HEK293 (cell line): ENCODE results near the gene IL17RC.

ENCODE experiments used
- CTCF ChIA-PET: fragments of 350-600 bp; formaldehyde crosslinking; extraction: SDS; loops from one replicate; lab custom pipeline; 2021; ENCODE audit warnings: antibody characterized with exemption; lab: Yijun Ruan, JAX
- POLR2A ChIA-PET: fragments of 300-600 bp; formaldehyde crosslinking; extraction: SDS; loops from one replicate; lab custom pipeline; 2020; ENCODE audit warnings: antibody characterized with exemption, inconsistent platforms; lab: Yijun Ruan, JAX
- H3K27ac ChIP-seq: fragments of 200-500 bp; sonication (Bioruptor generic); 2 replicates; pipeline ENCODE4 v1.5.1; 2014; ENCODE audit warnings: low read depth, low read length, control low read depth, inconsistent platforms; ENCODE audit errors: extremely low read depth
- H3K36me3 ChIP-seq, 2 experiments: fragments of 200-500 bp in 1 of 2; sonication (Bioruptor generic) in 1 of 2; 1 replicate in 1 of 2; 2 replicates in 1 of 2; pipeline ENCODE4 v1.5.1; 2014 to 2017; ENCODE audit warnings: inconsistent platforms in 2 of 2, low read length in 2 of 2; ENCODE audit not compliant: control insufficient read depth in 2 of 2, insufficient read depth in 1 of 2
- H3K4me1 ChIP-seq: fragments of 200-500 bp; sonication (Bioruptor generic); 2 replicates; pipeline ENCODE4 v1.5.1; 2014; ENCODE audit warnings: mild to moderate bottlenecking, low read length, inconsistent platforms; ENCODE audit not compliant: control insufficient read depth, insufficient read depth
- H3K4me3 ChIP-seq: 2 replicates; pipeline ENCODE4 v1.5.1; 2011; ENCODE audit warnings: low read depth, mild to moderate bottlenecking, control low read depth, low read length, moderate library complexity
- H3K9me3 ChIP-seq: fragments of 200-500 bp; sonication (Bioruptor generic); 2 replicates; pipeline ENCODE4 v1.5.1; 2014; ENCODE audit warnings: low read depth, low read length, inconsistent platforms; ENCODE audit not compliant: control insufficient read depth, insufficient read depth
- WT1 ChIP-seq: fragments of 450-650 bp; formaldehyde crosslinking; IDR thresholded peaks from 2 replicates; pipeline ENCODE4 v1.5.1; 2016; ENCODE audit warnings: missing biosample characterization, missing genetic modification characterization
- ZNF19 ChIP-seq: fragments of 450-650 bp; formaldehyde crosslinking; IDR thresholded peaks from 2 replicates; pipeline ENCODE4; 2016; ENCODE audit warnings: missing biosample characterization, missing genetic modification characterization, low read depth
- ZNF544 ChIP-seq: fragments of 450-650 bp; formaldehyde crosslinking; IDR thresholded peaks from 2 replicates; pipeline ENCODE4 v1.5.0; 2017; ENCODE audit warnings: missing biosample characterization, missing genetic modification characterization
- ZNF596 ChIP-seq: fragments of 450-650 bp; IDR thresholded peaks from 2 replicates; pipeline ENCODE4 v1.5.0; 2018; ENCODE audit warnings: missing biosample characterization, mild to moderate bottlenecking, missing genetic modification characterization, moderate library complexity
- ZNF621 ChIP-seq: fragments of 450-650 bp; formaldehyde crosslinking; IDR thresholded peaks from 2 replicates; pipeline ENCODE4 v1.5.1; 2017; ENCODE audit warnings: missing biosample characterization, missing genetic modification characterization
- ZNF792 ChIP-seq: fragments of 450-650 bp; formaldehyde crosslinking; IDR thresholded peaks from 2 replicates; pipeline ENCODE4 v1.5.1; 2016; ENCODE audit warnings: missing biosample characterization, missing genetic modification characterization
- ZNF837 ChIP-seq: fragments of 450-650 bp; formaldehyde crosslinking; IDR thresholded peaks from 2 replicates; pipeline ENCODE4 v1.5.1; 2016; ENCODE audit warnings: missing biosample characterization, missing genetic modification characterization
- TF ChIP-seq, protein P1 (sequence below): fragments of 450-650 bp; formaldehyde crosslinking; IDR thresholded peaks from 2 replicates; pipeline ENCODE4 v1.5.1; 2016; ENCODE audit warnings: missing biosample characterization, missing genetic modification characterization
- TF ChIP-seq, protein P2 (sequence below): fragments of 450-650 bp; formaldehyde crosslinking; IDR thresholded peaks from 2 replicates; pipeline ENCODE4 v1.5.1; 2016; ENCODE audit warnings: missing biosample characterization, missing genetic modification characterization
- TF ChIP-seq, protein P3 (sequence below): fragments of 450-650 bp; formaldehyde crosslinking; IDR thresholded peaks from 2 replicates; pipeline ENCODE4 v1.5.1; 2016; ENCODE audit warnings: missing biosample characterization, missing genetic modification characterization
- TF ChIP-seq, protein P4 (sequence below): fragments of 450-650 bp; formaldehyde crosslinking; IDR thresholded peaks from 2 replicates; pipeline ENCODE4 v1.5.1; 2016; ENCODE audit warnings: missing biosample characterization, missing genetic modification characterization

Gene IL17RC

DNA sequence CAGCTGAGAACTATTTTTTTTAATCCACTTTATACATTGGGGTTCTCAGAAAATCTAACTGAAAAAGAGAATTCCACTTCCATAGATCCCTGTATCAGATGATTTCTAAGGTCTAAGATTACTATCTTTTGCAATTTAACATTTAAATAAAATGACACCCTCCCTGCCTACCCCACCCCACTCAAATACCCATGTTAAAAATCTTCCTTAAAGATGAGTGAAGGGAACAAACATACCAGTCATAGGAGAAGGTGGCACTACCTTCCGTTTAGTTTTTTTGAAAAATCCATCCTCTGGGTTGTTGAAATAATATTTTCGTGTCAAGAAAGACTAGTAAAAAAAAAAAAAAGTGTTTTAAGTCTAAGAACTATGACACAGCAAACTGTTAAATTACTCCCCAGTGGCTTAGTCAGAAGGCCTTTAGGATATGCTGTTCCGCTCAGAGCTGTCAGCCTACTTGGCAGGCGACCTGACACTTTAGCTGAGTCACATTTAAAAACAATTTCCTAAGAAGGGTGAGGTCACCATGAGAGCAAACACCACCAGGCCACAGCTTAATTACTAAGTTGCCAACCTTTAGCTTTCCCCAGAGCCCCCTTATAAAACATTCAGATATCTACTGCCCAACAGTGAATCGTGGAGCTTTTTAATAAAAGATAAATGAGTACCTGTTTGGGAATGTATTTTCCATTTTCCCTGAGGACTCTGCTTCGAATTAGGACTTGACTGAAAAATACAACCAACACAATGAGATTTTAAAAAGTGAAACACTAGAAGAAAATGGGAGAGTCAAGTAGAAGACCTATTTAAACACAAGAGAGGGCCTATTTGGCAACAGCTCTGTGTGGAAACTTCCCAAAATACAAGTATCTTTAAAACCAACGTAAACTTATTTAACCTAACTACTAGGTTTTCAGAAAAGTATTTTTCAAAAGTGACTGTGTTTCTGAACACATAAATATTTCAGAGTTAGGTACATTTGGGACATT lies 60.1 kb downstream of the IL17RC start (continued):
- TF ChIP-seq, protein P1, sequence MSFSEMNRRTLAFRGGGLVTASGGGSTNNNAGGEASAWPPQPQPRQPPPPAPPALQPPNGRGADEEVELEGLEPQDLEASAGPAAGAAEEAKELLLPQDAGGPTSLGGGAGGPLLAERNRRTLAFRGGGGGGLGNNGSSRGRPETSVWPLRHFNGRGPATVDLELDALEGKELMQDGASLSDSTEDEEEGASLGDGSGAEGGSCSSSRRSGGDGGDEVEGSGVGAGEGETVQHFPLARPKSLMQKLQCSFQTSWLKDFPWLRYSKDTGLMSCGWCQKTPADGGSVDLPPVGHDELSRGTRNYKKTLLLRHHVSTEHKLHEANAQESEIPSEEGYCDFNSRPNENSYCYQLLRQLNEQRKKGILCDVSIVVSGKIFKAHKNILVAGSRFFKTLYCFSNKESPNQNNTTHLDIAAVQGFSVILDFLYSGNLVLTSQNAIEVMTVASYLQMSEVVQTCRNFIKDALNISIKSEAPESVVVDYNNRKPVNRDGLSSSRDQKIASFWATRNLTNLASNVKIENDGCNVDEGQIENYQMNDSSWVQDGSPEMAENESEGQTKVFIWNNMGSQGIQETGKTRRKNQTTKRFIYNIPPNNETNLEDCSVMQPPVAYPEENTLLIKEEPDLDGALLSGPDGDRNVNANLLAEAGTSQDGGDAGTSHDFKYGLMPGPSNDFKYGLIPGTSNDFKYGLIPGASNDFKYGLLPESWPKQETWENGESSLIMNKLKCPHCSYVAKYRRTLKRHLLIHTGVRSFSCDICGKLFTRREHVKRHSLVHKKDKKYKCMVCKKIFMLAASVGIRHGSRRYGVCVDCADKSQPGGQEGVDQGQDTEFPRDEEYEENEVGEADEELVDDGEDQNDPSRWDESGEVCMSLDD (tag by site-specific recombination), result no peak
- TF ChIP-seq ZNF837 (tag by site-specific recombination), result no peak
- TF ChIP-seq WT1 (tag by site-specific recombination), result peak; percentile 70
- no peak for TF ChIP-seq ZNF621 (tag by site-specific recombination)
- TF ChIP-seq ZNF544, result no peak
- TF ChIP-seq, protein P2, sequence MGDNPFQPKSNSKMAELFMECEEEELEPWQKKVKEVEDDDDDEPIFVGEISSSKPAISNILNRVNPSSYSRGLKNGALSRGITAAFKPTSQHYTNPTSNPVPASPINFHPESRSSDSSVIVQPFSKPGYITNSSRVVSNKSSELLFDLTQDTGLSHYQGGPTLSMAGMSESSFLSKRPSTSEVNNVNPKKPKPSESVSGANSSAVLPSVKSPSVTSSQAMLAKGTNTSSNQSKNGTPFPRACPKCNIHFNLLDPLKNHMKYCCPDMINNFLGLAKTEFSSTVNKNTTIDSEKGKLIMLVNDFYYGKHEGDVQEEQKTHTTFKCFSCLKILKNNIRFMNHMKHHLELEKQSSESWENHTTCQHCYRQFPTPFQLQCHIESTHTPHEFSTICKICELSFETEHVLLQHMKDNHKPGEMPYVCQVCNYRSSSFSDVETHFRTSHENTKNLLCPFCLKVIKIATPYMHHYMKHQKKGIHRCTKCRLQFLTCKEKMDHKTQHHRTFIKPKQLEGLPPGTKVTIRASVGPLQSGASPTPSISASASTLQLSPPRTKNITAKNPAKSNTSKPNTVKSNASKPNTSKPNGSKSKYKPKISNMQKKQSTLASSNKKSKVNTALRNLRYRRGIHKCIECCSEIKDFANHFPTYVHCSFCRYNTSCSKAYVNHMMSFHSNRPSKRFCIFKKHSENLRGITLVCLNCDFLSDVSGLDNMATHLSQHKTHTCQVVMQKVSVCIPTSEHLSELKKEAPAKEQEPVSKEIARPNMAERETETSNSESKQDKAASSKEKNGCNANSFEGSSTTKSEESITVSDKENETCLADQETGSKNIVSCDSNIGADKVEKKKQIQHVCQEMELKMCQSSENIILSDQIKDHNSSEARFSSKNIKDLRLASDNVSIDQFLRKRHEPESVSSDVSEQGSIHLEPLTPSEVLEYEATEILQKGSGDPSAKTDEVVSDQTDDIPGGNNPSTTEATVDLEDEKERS (tag by site-specific recombination), result no peak
- TF ChIP-seq ZNF596 (tag by site-specific recombination), result no peak

DNA sequence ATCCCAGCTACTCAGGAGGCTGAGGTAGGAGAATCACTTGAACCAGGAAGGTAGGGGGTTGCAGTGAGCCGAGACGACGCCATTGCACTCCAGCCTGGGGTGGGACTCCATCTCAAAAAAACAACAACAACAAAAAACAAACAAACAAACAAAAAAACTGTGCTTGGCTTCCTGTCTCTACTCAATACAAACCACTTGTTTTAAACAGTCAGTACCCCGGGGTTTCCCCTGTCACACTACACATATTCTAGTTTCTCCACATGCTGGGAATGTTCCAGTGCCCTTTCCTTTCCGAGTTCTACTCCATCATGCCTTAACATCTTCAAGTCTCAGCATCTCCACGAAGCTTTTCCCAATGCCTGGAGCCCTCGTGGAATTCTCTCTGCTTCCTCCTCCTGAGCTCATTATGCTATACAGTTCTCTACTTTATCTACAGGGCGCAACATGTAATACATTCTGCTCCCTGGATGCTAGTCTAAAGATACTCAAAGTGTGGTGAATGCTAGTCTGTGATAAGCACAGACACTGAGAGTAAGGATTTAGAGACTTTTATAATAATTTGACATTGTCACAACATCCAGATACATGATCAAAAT lies 61.9 kb downstream of the IL17RC start:
- CTCF ChIA-PET, result interaction anchor here (0.9 kb wide), 1 partner anchor 13 kb away, joined by 3 read pairs; no protein-coding TSS in a partner anchor
- POLR2A ChIA-PET, result interaction anchor here (2.1 kb wide), 1 partner anchor 8 kb away, joined by 11 read pairs; the partner anchor contains the start of gene EMC3
- Histone ChIP-seq H3K4me1 (0 out of 2 replicates have a peak, but pooled peaks cover 3% of the 10 kb centered on the region), H3K36me3 (peaks cover 16 to 42% of the 10 kb centered on the region in 2 experiments; a peak in 2 of 3 replicates), H3K9me3 (no peaks in the 10 kb centered on the region), H3K4me3 (no peak overlapping the region), H3K27ac (no peak overlapping the region)
- TF ChIP-seq ZNF19 (no peak), ZNF792 (tag by site-specific recombination) (no peak)
- TF ChIP-seq, protein P3, sequence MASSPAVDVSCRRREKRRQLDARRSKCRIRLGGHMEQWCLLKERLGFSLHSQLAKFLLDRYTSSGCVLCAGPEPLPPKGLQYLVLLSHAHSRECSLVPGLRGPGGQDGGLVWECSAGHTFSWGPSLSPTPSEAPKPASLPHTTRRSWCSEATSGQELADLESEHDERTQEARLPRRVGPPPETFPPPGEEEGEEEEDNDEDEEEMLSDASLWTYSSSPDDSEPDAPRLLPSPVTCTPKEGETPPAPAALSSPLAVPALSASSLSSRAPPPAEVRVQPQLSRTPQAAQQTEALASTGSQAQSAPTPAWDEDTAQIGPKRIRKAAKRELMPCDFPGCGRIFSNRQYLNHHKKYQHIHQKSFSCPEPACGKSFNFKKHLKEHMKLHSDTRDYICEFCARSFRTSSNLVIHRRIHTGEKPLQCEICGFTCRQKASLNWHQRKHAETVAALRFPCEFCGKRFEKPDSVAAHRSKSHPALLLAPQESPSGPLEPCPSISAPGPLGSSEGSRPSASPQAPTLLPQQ, result no peak
- TF ChIP-seq, protein P4, sequence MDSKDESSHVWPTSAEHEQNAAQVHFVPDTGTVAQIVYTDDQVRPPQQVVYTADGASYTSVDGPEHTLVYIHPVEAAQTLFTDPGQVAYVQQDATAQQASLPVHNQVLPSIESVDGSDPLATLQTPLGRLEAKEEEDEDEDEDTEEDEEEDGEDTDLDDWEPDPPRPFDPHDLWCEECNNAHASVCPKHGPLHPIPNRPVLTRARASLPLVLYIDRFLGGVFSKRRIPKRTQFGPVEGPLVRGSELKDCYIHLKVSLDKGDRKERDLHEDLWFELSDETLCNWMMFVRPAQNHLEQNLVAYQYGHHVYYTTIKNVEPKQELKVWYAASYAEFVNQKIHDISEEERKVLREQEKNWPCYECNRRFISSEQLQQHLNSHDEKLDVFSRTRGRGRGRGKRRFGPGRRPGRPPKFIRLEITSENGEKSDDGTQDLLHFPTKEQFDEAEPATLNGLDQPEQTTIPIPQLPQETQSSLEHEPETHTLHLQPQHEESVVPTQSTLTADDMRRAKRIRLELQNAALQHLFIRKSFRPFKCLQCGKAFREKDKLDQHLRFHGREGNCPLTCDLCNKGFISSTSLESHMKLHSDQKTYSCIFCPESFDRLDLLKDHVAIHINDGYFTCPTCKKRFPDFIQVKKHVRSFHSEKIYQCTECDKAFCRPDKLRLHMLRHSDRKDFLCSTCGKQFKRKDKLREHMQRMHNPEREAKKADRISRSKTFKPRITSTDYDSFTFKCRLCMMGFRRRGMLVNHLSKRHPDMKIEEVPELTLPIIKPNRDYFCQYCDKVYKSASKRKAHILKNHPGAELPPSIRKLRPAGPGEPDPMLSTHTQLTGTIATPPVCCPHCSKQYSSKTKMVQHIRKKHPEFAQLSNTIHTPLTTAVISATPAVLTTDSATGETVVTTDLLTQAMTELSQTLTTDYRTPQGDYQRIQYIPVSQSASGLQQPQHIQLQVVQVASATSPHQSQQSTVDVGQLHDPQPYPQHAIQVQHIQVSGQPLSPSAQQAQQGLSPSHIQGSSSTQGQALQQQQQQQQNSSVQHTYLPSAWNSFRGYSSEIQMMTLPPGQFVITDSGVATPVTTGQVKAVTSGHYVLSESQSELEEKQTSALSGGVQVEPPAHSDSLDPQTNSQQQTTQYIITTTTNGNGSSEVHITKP, result 0 out of 2 replicates have a peak, but pooled peaks have one; percentile 9
